Fibroblast of skin of left quadriceps (primary cell): ENCODE measurements around the gene TMC8.
"Not testable (repeated sequence)": the region's sequence is repeated elsewhere in the genome, so short reads cannot be mapped to it uniquely, and the experiment has no call there.

Experiments used
- DNase-seq, 2 experiments: peaks; one replicate each; pipeline ENCODE4 v3.0.0-alpha.2; 2013; ENCODE audit warnings: low read depth in 2 of 2

TMC8 gene

GRCh38 chr17:78135858-78136500 is 5.4 kb downstream of the TMC8 start:
- no peak for DNase-seq

GRCh38 chr17:78137392-78138203 is 7.0 kb downstream of the TMC8 start:
- no peak for DNase-seq

GRCh38 chr17:78138204-78139060 is 7.9 kb downstream of the TMC8 start:
- DNase-seq, result no peak

GRCh38 chr17:78139861-78140168 is 9.2 kb downstream of the TMC8 start:
- DNase-seq, result not testable (repeated sequence)

- DNase-seq, result peak; percentile 27 to 39
Measured at GRCh38 chr17:78140169-78141051, 9.8 kb downstream of the TMC8 start.

GRCh38 chr17:78141437-78142118 is 11.0 kb downstream of the TMC8 start:
- DNase-seq, result no peak

- DNase-seq, result no peak
Measured at GRCh38 chr17:78142119-78142861, 11.7 kb downstream of the TMC8 start.

GRCh38 chr17:78143214-78144146 is 12.9 kb downstream of the TMC8 start:
- no peak for DNase-seq

GRCh38 chr17:78144147-78144719 is 13.7 kb downstream of the TMC8 start:
- DNase-seq, result peak; percentile 35 to 39

GRCh38 chr17:78144736-78145641 is 14.4 kb downstream of the TMC8 start:
- no peak for DNase-seq

GRCh38 chr17:78146471-78146869 is 15.9 kb downstream of the TMC8 start:
- DNase-seq, result no peak

- DNase-seq, result no peak
Measured at GRCh38 chr17:78146881-78147280, 16.3 kb downstream of the TMC8 start.

- no peak for DNase-seq
Measured at GRCh38 chr17:78147315-78147998, 16.9 kb downstream of the TMC8 start.

GRCh38 chr17:78148286-78149016 is 17.9 kb downstream of the TMC8 start:
- no peak for DNase-seq

GRCh38 chr17:78151514-78152008 is 21.0 kb downstream of the TMC8 start:
- peak; percentile 29 to 32 for DNase-seq
